Breast epithelium (tissue), 4 donors: ENCODE results near the gene IGFBP3. TPM values are rescaled to one million over a fixed set of nuclear protein-coding genes. Genes with fewer than 3 reads are reported as not detected.
A peak's percentile ranks its signal among the peaks of the same experiment; 100 is the strongest.

Experiments
- DNase-seq, 2 donors: peaks; one replicate each; pipeline ENCODE4 v3.0.0-alpha.2; 2019; ENCODE audit warnings: low spot score in 2 of 2
- H3K27ac ChIP-seq, 2 donors: fragments of 200-600 bp; sonication (generic) in 1 of 2; one replicate each; pipeline ENCODE4 v1.5.1; 2016 to 2019; ENCODE audit warnings: mild to moderate bottlenecking in 1 of 2
- H3K27me3 ChIP-seq, 2 donors: fragments of 200-600 bp; sonication (generic) in 1 of 2; one replicate each; pipeline versions ENCODE4 v1.5.1 to v1.6.0; 2017 to 2019; ENCODE audit warnings: control low read depth in 1 of 2, mild to moderate bottlenecking in 1 of 2
- H3K36me3 ChIP-seq: fragments of 200-600 bp; one replicate; pipeline ENCODE4 v1.5.1; 2019
- H3K4me1 ChIP-seq, 2 donors: fragments of 200-600 bp; sonication (generic); one replicate each; pipeline ENCODE4 v1.5.1; 2016 to 2019; ENCODE audit warnings: control low read depth in 1 of 2
- H3K4me3 ChIP-seq, 3 donors: fragments of 200-600 bp; sonication (generic); 1 replicate in 2 of 3; 2 replicates in 1 of 3; pipeline ENCODE4 v1.5.1; 2016 to 2019; ENCODE audit warnings: mild to moderate bottlenecking in 3 of 3, moderate library complexity in 2 of 3
- H3K9me3 ChIP-seq, 2 donors: fragments of 200-600 bp; sonication (generic) in 1 of 2; one replicate each; pipeline ENCODE4 v1.5.1; 2016 to 2019; ENCODE audit warnings: control low read depth in 1 of 2
- CTCF ChIP-seq, 3 donors: fragments of 450-650 bp; IDR thresholded peaks; one replicate each; pipeline ENCODE4 v1.5.1; 2016 to 2017; ENCODE audit warnings: antibody characterized with exemption in 3 of 3, mild to moderate bottlenecking in 3 of 3, moderate library complexity in 3 of 3
- POLR2A ChIP-seq: fragments of 450-650 bp; IDR thresholded peaks from one replicate; pipeline ENCODE4 v1.6.1; 2016; ENCODE audit warnings: antibody characterized with exemption, mild to moderate bottlenecking, moderate library complexity
- POLR2AphosphoS5 ChIP-seq, 3 donors: sonication (generic); formaldehyde crosslinking; IDR thresholded peaks; one replicate each; pipeline ENCODE4 v1.6.1; 2017; ENCODE audit warnings: antibody characterized with exemption in 3 of 3
- intact Hi-C: fragments of 100-400 bp; cut with DNase I; formaldehyde crosslinking; loops from one replicate; pipeline ENCODE4 v1.15.1; 2023; ENCODE audit warnings: low total_unique reads
- total RNA-seq, 3 donors: library from RNA; depleted of rRNA; stranded (reverse); fragments of >200 nt; gene quantifications; one replicate each; pipeline ENCODE4 v1.1.0, GENCODE V29; 2016

Gene IGFBP3
- total RNA-seq: 100 to 1,000 TPM; 159 to 708 (median 163) TPM

GRCh38 chr7:45920502-45921380, at the start of gene IGFBP3:
Gene IGFBP3, minus strand, starts transcription at chr7:45921272. Its CDS starts 132 bp downstream, at chr7:45921140.
- Histone ChIP-seq H3K27ac (peak within 1 kb of the TSS; percentile 20 to 35), H3K4me3 (peak within 1 kb of the TSS; percentile 61 to 72 (median 62)), H3K4me1 (peaks cover 0 to 7% of the 10 kb centered on the region in 2 donors), H3K27me3 (no peaks in the 10 kb centered on the region), H3K9me3 (no peaks in the 10 kb centered on the region), H3K36me3 (no peaks in the 10 kb centered on the region)
- no peak for DNase-seq
- TF ChIP-seq POLR2A (no peak), POLR2AphosphoS5 (IDR thresholded peaks at IDR 0.05) (no peak), CTCF (IDR thresholded peaks at IDR 0.05) (no peak)
- intact Hi-C loops: loop anchor here (5.0 kb wide), 1 partner anchor 1262 kb away; no protein-coding TSS in a partner anchor

GRCh38 chr7:45970454-45970853, 49.4 kb upstream of the IGFBP3 start:
- TF ChIP-seq CTCF (IDR thresholded peaks at IDR 0.05): no peak
- TF ChIP-seq POLR2AphosphoS5 (IDR thresholded peaks at IDR 0.05): no peak
- no peak for TF ChIP-seq POLR2A
- DNase-seq: no peak
- Histone ChIP-seq H3K27me3 (no peaks in the 10 kb centered on the region), H3K4me1 (no peaks in the 10 kb centered on the region), H3K27ac (no peak overlapping the region), H3K36me3 (no peaks in the 10 kb centered on the region), H3K4me3 (no peak overlapping the region), H3K9me3 (no peaks in the 10 kb centered on the region)
- intact Hi-C loops: no loop called here

GRCh38 chr7:45969940-45970339, 48.9 kb upstream of the IGFBP3 start:
- H3K27me3 ChIP-seq: no peaks in the 10 kb centered on the region
- no peak for DNase-seq
- H3K4me3 ChIP-seq: no peak overlapping the region
- intact Hi-C loops: no loop called here
- no peaks in the 10 kb centered on the region for H3K36me3 ChIP-seq
- H3K9me3 ChIP-seq: no peaks in the 10 kb centered on the region
- no peak overlapping the region for H3K27ac ChIP-seq
- no peaks in the 10 kb centered on the region for H3K4me1 ChIP-seq
- no peak for TF ChIP-seq CTCF (IDR thresholded peaks at IDR 0.05)
- no peak for TF ChIP-seq POLR2AphosphoS5 (IDR thresholded peaks at IDR 0.05)
- no peak for TF ChIP-seq POLR2A

- no peak overlapping the region for H3K27ac ChIP-seq
- TF ChIP-seq CTCF (IDR thresholded peaks at IDR 0.05): no peak
- no peak for TF ChIP-seq POLR2A
- no peak for TF ChIP-seq POLR2AphosphoS5 (IDR thresholded peaks at IDR 0.05)
- no peaks in the 10 kb centered on the region for H3K36me3 ChIP-seq
- no peak overlapping the region for H3K4me3 ChIP-seq
- DNase-seq: no peak
- no peaks in the 10 kb centered on the region for H3K4me1 ChIP-seq
- intact Hi-C loops: no loop called here
- no peaks in the 10 kb centered on the region for H3K9me3 ChIP-seq
- H3K27me3 ChIP-seq: no peaks in the 10 kb centered on the region
Measured at GRCh38 chr7:45968856-45969541, 47.9 kb upstream of the IGFBP3 start.

GRCh38 chr7:45968312-45968711, 47.2 kb upstream of the IGFBP3 start:
- no peaks in the 10 kb centered on the region for H3K9me3 ChIP-seq
- intact Hi-C loops: no loop called here

More at GRCh38 chr7:45968312-45968711, 47.2 kb upstream of the IGFBP3 start:
- H3K4me1 ChIP-seq: no peaks in the 10 kb centered on the region
- TF ChIP-seq POLR2AphosphoS5 (IDR thresholded peaks at IDR 0.05): no peak
- no peak for TF ChIP-seq CTCF (IDR thresholded peaks at IDR 0.05)
- TF ChIP-seq POLR2A: no peak
- H3K27me3 ChIP-seq: no peaks in the 10 kb centered on the region
- H3K27ac ChIP-seq: no peak overlapping the region
- no peak for DNase-seq
- H3K4me3 ChIP-seq: no peak overlapping the region
- no peaks in the 10 kb centered on the region for H3K36me3 ChIP-seq
